H4 (cell line): ENCODE data around the gene SLC45A2. TPM values are rescaled to one million over a fixed set of nuclear protein-coding genes. Genes with fewer than 3 reads are reported as not detected.
"Not testable (repeated sequence)": the region's sequence is repeated elsewhere in the genome, so short reads cannot be mapped to it uniquely, and the experiment has no call there.

Source experiments
- DNase-seq: peaks from one replicate; pipeline ENCODE4 v3.0.0-alpha.2; 2015; ENCODE audit warnings: low spot score
- total RNA-seq: library from RNA; depleted of rRNA; stranded (reverse); fragments of >200 nt; shearing (Covaris generic); gene quantifications from 2 replicates; pipeline ENCODE4 v1.2.3, GENCODE V29; 2014; rRNA removed

The SLC45A2 gene
- not detected in 2 replicates for total RNA-seq

GRCh38 chr5:33984671-33985124, at the start of gene SLC45A2:
SLC45A2 (minus strand) TSS chr5:33984693; CDS start chr5:33984583, 110 bp downstream.
- no peak for DNase-seq

- no peak for DNase-seq
These were observed 47.5 kb upstream of the SLC45A2 start for GRCh38 chr5:34031966-34032365.

- no peak for DNase-seq
These were observed 46.6 kb upstream of the SLC45A2 start for GRCh38 chr5:34031117-34031516.

- not testable (repeated sequence) for DNase-seq
These were observed 46.1 kb upstream of the SLC45A2 start for GRCh38 chr5:34030585-34030984.

- DNase-seq: no peak
These were observed 45.6 kb upstream of the SLC45A2 start for GRCh38 chr5:34030048-34030447.

GRCh38 chr5:34028349-34028748, 43.9 kb upstream of the SLC45A2 start:
- no peak for DNase-seq

- no peak for DNase-seq
These were observed 41.7 kb upstream of the SLC45A2 start for GRCh38 chr5:34026089-34026761.

GRCh38 chr5:34022121-34022705, 37.7 kb upstream of the SLC45A2 start:
- no peak for DNase-seq

- no peak for DNase-seq
These were observed 36.8 kb upstream of the SLC45A2 start for GRCh38 chr5:34021334-34021733.

- no peak for DNase-seq
These were observed 36.2 kb upstream of the SLC45A2 start for GRCh38 chr5:34020726-34021125.

- DNase-seq: no peak
These were observed 32.8 kb upstream of the SLC45A2 start for GRCh38 chr5:34017254-34017653.

- DNase-seq: no peak
These were observed 32.3 kb upstream of the SLC45A2 start for GRCh38 chr5:34016750-34017149.

GRCh38 chr5:34016222-34016621, 31.7 kb upstream of the SLC45A2 start:
- DNase-seq: no peak

GRCh38 chr5:34015120-34015822, 30.8 kb upstream of the SLC45A2 start:
- DNase-seq: no peak

- DNase-seq: no peak
These were observed 30.1 kb upstream of the SLC45A2 start for GRCh38 chr5:34014626-34015025.

GRCh38 chr5:34013547-34013946, 29.1 kb upstream of the SLC45A2 start:
- no peak for DNase-seq

GRCh38 chr5:34012791-34013190, 28.3 kb upstream of the SLC45A2 start:
- DNase-seq: no peak

GRCh38 chr5:34011536-34011935, 27.0 kb upstream of the SLC45A2 start:
- DNase-seq: no peak

- not testable (repeated sequence) for DNase-seq
These were observed 25.7 kb upstream of the SLC45A2 start for GRCh38 chr5:34010146-34010545.

- no peak for DNase-seq
These were observed 25.1 kb upstream of the SLC45A2 start for GRCh38 chr5:34009610-34010009.

- DNase-seq: no peak
These were observed 24.3 kb upstream of the SLC45A2 start for GRCh38 chr5:34008802-34009201.

- peak; percentile 90 for DNase-seq
These were observed 23.4 kb upstream of the SLC45A2 start, which contains the start of gene AMACR for GRCh38 chr5:34007621-34008600. AMACR (minus strand) TSS chr5:34008050; CDS start chr5:34008019, 31 bp downstream.
